GM12892 (cell line): ENCODE data around the gene BCL7A.

Experiments used
- POLR2A ChIP-seq: IDR thresholded peaks from 2 replicates; pipeline ENCODE4 v1.6.1; 2011; ENCODE audit warnings: low read depth, low read length, control low read depth
- TAF1 ChIP-seq: IDR thresholded peaks from 2 replicates; pipeline ENCODE4 v1.6.1; 2011; ENCODE audit warnings: low read depth, mild to moderate bottlenecking, control low read depth, low read length, borderline replicate concordance

GRCh38 chr12:122022393-122023338 lies 982 bp downstream of the BCL7A start:
- TF ChIP-seq TAF1 (no peak), POLR2A (no peak)
